Prostate gland (tissue), 2 donors: ENCODE results near the gene EXD2.

Experiments
- CTCF ChIP-seq, 4 experiments: fragments of 200-600 bp in 2 of 4; fragments of 450-650 bp in 2 of 4; sonication (generic) in 2 of 4; IDR thresholded peaks; 1 replicate in 3 of 4; 2 replicates in 1 of 4; pipeline ENCODE4 v1.5.1; 2016 to 2019; ENCODE audit warnings: antibody characterized with exemption in 4 of 4, mild to moderate bottlenecking in 2 of 4, moderate library complexity in 2 of 4
- POLR2A ChIP-seq: fragments of 450-650 bp; IDR thresholded peaks from one replicate; pipeline ENCODE4 v1.6.1; 2016; ENCODE audit warnings: antibody characterized with exemption, mild to moderate bottlenecking

GRCh38 chr14:69234106-69234505 lies 42.8 kb downstream of the EXD2 start:
- TF ChIP-seq POLR2A (no peak), CTCF (IDR thresholded peaks at IDR 0.05) (no peak)
